ENCODE results near the gene CACNA1C. TPM values are rescaled to one million over a fixed set of nuclear protein-coding genes. Genes with fewer than 3 reads are reported as not detected.
A peak's percentile ranks its signal among the peaks of the same experiment; 100 is the strongest.

Gene CACNA1C
- total RNA-seq, 4 donors from 2014 or later = 5.2 to 12.9 (median 6.3) TPM

DNA sequence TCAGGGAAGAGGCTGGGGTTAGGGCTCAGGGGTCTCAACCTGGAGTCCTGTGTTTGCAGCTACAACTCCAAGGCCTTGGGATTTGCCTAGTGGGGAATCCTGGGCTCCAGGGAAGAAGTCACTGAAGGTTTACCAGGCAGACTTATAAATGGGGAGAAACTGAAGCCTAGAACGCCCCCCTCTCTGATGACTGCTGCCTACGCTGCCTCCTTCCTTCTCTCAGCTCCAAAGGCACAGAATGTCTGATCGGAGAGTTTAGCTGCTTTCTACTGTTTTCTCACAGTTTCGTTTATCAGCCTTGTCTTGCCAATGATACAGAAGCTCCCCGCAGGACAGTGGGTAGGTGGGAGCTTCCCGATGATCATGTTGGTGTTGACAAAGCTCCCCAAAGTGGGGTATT lies 101.7 kb downstream of the CACNA1C start:
- no peaks in the 10 kb centered on the region for H3K27me3 ChIP-seq
- no peak for TF ChIP-seq EP300 (IDR thresholded peaks at IDR 0.05)
- TF ChIP-seq, protein P1, sequence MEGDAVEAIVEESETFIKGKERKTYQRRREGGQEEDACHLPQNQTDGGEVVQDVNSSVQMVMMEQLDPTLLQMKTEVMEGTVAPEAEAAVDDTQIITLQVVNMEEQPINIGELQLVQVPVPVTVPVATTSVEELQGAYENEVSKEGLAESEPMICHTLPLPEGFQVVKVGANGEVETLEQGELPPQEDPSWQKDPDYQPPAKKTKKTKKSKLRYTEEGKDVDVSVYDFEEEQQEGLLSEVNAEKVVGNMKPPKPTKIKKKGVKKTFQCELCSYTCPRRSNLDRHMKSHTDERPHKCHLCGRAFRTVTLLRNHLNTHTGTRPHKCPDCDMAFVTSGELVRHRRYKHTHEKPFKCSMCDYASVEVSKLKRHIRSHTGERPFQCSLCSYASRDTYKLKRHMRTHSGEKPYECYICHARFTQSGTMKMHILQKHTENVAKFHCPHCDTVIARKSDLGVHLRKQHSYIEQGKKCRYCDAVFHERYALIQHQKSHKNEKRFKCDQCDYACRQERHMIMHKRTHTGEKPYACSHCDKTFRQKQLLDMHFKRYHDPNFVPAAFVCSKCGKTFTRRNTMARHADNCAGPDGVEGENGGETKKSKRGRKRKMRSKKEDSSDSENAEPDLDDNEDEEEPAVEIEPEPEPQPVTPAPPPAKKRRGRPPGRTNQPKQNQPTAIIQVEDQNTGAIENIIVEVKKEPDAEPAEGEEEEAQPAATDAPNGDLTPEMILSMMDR (IDR thresholded peaks at IDR 0.05) = no peak
- TF ChIP-seq POLR2A (IDR thresholded peaks at IDR 0.05) = no peak
- H3K4me1 ChIP-seq = peaks cover 0 to 18% (median 0%) of the 10 kb centered on the region in 4 donors
- H3K4me3 ChIP-seq = no peak overlapping the region
- no peaks in the 10 kb centered on the region for H3K36me3 ChIP-seq
- DNase-seq (ENCODE audit: low spot score in 2 of 2) = no peak
- peak overlapping the region in 1 of 4 donors; percentile 34 for H3K27ac ChIP-seq
- no peaks in the 10 kb centered on the region for H3K9me3 ChIP-seq
- 82 to 83% methylated on average over 6 of the region's 6 CpGs for WGBS, 2 donors

DNA sequence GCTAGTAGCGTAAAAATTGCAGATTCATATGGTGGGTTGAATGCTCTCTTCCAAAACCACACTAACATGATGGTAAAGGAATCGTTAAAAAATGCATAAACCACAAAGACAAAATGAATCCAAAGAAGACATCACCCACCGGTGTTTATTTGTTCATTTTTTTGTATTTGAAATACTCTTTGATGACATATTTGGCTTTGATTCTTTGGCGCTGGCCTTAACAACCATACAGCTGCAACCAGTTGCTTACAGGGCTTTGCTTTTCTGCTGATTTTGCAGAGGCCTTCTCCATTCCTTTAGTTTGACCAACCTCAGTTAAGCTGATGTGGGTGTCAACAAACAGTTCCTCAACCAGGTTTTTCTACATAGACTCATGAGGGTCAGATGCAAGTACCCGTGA lies 103.5 kb downstream of the CACNA1C start:
- H3K9me3 ChIP-seq = no peaks in the 10 kb centered on the region
- TF ChIP-seq, protein P1 (IDR thresholded peaks at IDR 0.05) = no peak
- TF ChIP-seq EP300 (IDR thresholded peaks at IDR 0.05) = no peak
- no peak for TF ChIP-seq POLR2A (IDR thresholded peaks at IDR 0.05)
- H3K36me3 ChIP-seq = no peaks in the 10 kb centered on the region
- WGBS, 2 donors = 84% methylated on average over 5 of the region's 5 CpGs
- H3K4me3 ChIP-seq = no peak overlapping the region
- H3K27ac ChIP-seq = no peak overlapping the region
- H3K27me3 ChIP-seq = no peaks in the 10 kb centered on the region
- peaks cover 0 to 23% (median 0%) of the 10 kb centered on the region in 4 donors for H3K4me1 ChIP-seq
- DNase-seq (ENCODE audit: low spot score in 2 of 2) = no peak

DNA sequence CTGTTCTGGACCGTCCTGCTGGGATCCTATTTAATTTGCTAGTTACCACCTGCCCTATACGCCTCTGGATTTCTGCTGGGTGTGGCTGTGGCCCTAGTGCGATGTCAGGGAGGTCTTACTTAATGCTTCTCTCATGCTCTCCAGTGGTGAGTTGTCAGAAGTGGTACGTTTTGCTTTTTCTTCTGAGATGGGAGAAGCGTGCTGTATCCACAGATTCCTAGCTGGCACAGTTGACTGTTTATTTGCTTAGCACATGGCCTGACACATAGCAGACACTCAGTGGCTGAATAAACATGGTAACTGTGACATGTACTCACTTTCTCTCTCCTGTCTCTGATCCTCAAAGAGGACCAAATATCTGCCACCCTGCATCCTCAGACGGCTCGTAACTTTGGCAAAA lies 107.3 kb downstream of the CACNA1C start:
- Histone ChIP-seq H3K27ac (no peak overlapping the region), H3K27me3 (no peaks in the 10 kb centered on the region), H3K4me3 (no peak overlapping the region), H3K4me1 (peaks cover 0 to 35% (median 8%) of the 10 kb centered on the region in 4 donors), H3K36me3 (no peaks in the 10 kb centered on the region), H3K9me3 (no peaks in the 10 kb centered on the region)
- no peak for DNase-seq (ENCODE audit: low spot score in 2 of 2)
- WGBS, 2 donors = 80 to 91% methylated on average over 7 of the region's 7 CpGs
- no peak for TF ChIP-seq EP300 (IDR thresholded peaks at IDR 0.05)
- TF ChIP-seq, protein P1 (IDR thresholded peaks at IDR 0.05) = no peak
- TF ChIP-seq POLR2A (IDR thresholded peaks at IDR 0.05) = no peak

DNA sequence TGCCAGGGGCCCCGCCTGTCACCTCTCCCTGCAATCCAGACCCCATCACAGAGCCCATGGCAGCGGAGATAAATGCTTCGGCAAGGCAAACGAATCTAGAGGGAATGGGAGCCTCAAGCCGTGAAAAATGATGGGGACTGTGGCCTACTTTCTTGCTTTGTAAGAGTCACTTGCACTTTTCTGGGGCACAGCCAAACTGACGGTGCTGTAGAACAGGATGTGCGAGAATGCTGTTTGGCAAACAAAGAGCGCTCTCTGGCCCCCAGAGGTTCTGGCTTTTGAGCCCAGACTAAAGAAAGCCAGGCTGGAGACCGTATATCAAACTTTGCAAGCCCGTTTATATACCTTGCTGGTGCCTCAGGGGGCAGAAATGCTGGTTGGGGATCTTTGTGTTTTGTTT lies 108.7 kb downstream of the CACNA1C start:
- Histone ChIP-seq H3K36me3 (no peaks in the 10 kb centered on the region), H3K9me3 (peaks cover 0 to 3% (median 0%) of the 10 kb centered on the region in 4 donors), H3K4me1 (peaks cover 0 to 36% (median 8%) of the 10 kb centered on the region in 4 donors), H3K4me3 (no peak overlapping the region), H3K27me3 (no peaks in the 10 kb centered on the region), H3K27ac (peak overlapping the region in 1 of 4 donors; percentile 43)
- WGBS, 2 donors = 57 to 60% methylated on average over 10 of the region's 10 CpGs
- peak; percentile 51 to 77 for DNase-seq (ENCODE audit: low spot score in 2 of 2)
- no peak for TF ChIP-seq POLR2A (IDR thresholded peaks at IDR 0.05)
- TF ChIP-seq EP300 (IDR thresholded peaks at IDR 0.05) = peak in 1 of 2 donors; percentile 44

DNA sequence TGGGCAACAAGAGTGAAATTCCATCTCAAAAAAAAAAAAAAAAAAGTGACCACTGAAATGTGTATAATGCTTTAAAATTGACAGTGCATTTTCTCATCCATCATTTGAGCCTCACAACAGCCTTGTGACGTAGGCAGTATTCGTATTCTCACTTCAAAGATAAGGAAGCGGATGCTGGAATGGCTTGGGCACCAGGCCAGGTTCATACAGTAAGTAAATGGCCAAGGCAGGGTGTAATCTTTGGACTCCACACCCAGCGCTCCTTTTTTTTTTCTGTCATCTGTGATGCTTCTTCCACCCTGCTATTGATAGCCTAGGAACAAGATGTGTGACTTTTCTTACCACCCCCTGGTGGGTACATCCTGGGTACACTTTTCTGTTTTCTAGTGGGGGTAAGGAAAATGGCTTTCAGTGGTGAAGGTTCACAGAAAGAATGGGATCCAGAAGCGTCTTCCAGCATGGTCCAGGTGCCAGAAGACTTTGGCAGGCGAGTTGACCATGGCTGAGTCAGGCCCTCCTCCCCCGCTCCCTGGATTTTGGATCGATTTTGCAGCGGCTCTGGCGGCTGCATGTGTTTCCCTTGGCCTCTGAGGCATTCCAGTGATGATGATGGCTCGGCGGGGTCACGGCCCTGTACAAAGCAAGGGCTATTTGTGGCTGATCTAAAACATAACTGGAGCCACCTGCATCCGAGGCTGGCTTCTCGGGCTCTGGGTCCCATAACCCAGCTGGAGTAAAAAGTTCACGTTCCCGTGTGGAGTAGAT lies 110.6 kb downstream of the CACNA1C start:
- no peaks in the 10 kb centered on the region for H3K27me3 ChIP-seq
- WGBS, 2 donors = 33 to 35% methylated on average over 17 of the region's 17 CpGs
- peaks cover 0 to 36% (median 8%) of the 10 kb centered on the region in 4 donors for H3K4me1 ChIP-seq
- no peak overlapping the region for H3K4me3 ChIP-seq
- TF ChIP-seq POLR2A (IDR thresholded peaks at IDR 0.05) = no peak
- peak in 1 of 2 donors; percentile 83 for TF ChIP-seq EP300 (IDR thresholded peaks at IDR 0.05)
- H3K27ac ChIP-seq = peak overlapping the region in 3 of 4 donors; percentile 48 to 67 (median 58)
- no peaks in the 10 kb centered on the region for H3K36me3 ChIP-seq
- DNase-seq (ENCODE audit: low spot score in 2 of 2) = peak; percentile 72 to 77
- peaks cover 0 to 20% (median 0%) of the 10 kb centered on the region in 4 donors for H3K9me3 ChIP-seq

DNA sequence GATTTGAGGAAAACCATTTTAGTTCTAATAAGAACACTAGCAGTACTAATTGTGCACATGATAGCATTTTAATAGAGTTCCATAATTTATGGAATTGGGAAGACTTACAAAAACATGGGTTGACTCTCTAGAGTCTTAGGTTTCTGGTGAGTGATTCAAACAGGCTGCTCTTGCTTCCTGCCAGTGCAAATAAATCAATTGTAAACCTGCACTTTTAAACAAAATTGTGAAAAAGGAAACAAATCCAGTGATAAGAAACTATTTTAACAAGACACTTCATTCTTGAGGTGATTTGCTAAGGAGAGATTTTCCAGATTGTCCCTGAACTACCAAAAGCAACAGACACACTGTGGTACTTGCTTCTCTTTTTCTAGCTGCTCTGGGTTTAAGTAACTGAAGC lies 112.2 kb downstream of the CACNA1C start:
- no peaks in the 10 kb centered on the region for H3K36me3 ChIP-seq
- peaks cover 0 to 36% (median 8%) of the 10 kb centered on the region in 4 donors for H3K4me1 ChIP-seq

More for the DNA sequence above, 112.2 kb downstream of the CACNA1C start:
- TF ChIP-seq EP300 (IDR thresholded peaks at IDR 0.05) = no peak
- TF ChIP-seq, protein P1 (IDR thresholded peaks at IDR 0.05) = no peak
- no peak for TF ChIP-seq POLR2A (IDR thresholded peaks at IDR 0.05)
- no peak overlapping the region for H3K27ac ChIP-seq
- no peak for DNase-seq (ENCODE audit: low spot score in 2 of 2)
- no peaks in the 10 kb centered on the region for H3K27me3 ChIP-seq
- H3K9me3 ChIP-seq = peaks cover 0 to 25% (median 0%) of the 10 kb centered on the region in 4 donors
- H3K4me3 ChIP-seq = no peak overlapping the region

Measured in tibial nerve (tissue), 4 donors.